Measurements from ENCODE around the gene ATP9A.

Gene ATP9A

DNA sequence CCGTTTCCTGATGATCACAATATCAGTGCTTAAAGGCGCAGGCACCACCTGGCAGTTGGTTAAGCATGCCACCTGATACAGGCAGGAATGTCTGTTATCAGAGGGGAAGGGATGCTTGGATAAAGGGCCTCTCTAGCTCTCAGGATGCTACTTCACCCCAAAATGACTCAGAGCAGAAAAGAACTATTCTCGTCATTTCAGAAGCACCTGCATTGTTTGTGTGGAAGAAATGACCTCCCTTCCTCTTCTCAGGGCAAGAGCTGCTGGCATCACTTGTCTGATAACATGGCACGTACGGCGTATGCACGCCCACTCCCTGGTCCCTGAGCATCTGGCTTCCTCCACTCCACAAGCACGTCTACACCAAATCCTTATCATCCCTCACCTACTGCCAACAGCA, 47.3 kb downstream of the ATP9A start:
- no peaks in the 10 kb centered on the region for H3K36me3 ChIP-seq (ENCODE audit: insufficient read depth)
- H3K4me1 ChIP-seq (ENCODE audit: low read depth, poor library complexity, severe bottlenecking) = no peaks in the 10 kb centered on the region
- H4K20me1 ChIP-seq (ENCODE audit: insufficient read depth) = no peaks in the 10 kb centered on the region
- TF ChIP-seq, protein P1, sequence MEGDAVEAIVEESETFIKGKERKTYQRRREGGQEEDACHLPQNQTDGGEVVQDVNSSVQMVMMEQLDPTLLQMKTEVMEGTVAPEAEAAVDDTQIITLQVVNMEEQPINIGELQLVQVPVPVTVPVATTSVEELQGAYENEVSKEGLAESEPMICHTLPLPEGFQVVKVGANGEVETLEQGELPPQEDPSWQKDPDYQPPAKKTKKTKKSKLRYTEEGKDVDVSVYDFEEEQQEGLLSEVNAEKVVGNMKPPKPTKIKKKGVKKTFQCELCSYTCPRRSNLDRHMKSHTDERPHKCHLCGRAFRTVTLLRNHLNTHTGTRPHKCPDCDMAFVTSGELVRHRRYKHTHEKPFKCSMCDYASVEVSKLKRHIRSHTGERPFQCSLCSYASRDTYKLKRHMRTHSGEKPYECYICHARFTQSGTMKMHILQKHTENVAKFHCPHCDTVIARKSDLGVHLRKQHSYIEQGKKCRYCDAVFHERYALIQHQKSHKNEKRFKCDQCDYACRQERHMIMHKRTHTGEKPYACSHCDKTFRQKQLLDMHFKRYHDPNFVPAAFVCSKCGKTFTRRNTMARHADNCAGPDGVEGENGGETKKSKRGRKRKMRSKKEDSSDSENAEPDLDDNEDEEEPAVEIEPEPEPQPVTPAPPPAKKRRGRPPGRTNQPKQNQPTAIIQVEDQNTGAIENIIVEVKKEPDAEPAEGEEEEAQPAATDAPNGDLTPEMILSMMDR (conservative IDR thresholded peaks at IDR 0.05; ENCODE audit: low read depth, low read length) = no peak
- no peak overlapping the region for H3K9ac ChIP-seq
- no peaks in the 10 kb centered on the region for H3K79me2 ChIP-seq (ENCODE audit: insufficient read depth, low read depth)
- H3K4me3 ChIP-seq (IDR thresholded peaks at IDR 0.05; ENCODE audit: insufficient read depth, low read depth, low read length) = no peak overlapping the region
- H3K27ac ChIP-seq = no peak overlapping the region
- H3K27me3 ChIP-seq (ENCODE audit: insufficient read depth, low read depth) = no peaks in the 10 kb centered on the region
- H3K4me2 ChIP-seq = no peak overlapping the region
- no peak overlapping the region for H2AFZ ChIP-seq (ENCODE audit: low read depth)

DNA sequence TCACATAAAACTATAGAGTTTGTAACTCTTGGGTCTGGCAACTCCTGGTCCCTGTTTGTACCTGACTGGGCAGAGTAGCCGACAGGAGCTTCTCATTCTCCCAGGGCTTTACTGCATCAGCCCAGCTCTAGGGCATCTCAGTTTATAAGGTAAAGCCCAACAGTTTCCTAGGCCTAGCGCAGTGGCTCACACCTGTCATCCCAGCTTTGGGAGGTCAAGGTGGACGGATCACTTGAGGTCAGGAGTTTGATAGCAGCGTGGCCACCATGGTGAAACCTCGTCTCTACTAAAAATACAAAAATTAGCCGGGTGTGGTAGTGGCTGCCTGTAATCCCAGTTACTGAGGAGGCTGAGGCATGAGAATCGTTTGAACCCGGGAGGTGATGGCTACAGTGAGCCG, 47.8 kb downstream of the ATP9A start:
- no peak overlapping the region for H3K4me2 ChIP-seq
- no peak overlapping the region for H3K27ac ChIP-seq
- H3K4me1 ChIP-seq (ENCODE audit: low read depth, poor library complexity, severe bottlenecking) = no peaks in the 10 kb centered on the region
- no peak overlapping the region for H3K4me3 ChIP-seq (IDR thresholded peaks at IDR 0.05; ENCODE audit: insufficient read depth, low read depth, low read length)
- no peak overlapping the region for H3K9ac ChIP-seq
- H4K20me1 ChIP-seq (ENCODE audit: insufficient read depth) = no peaks in the 10 kb centered on the region
- H3K36me3 ChIP-seq (ENCODE audit: insufficient read depth) = no peaks in the 10 kb centered on the region
- TF ChIP-seq, protein P1 (conservative IDR thresholded peaks at IDR 0.05; ENCODE audit: low read depth, low read length) = no peak
- no peaks in the 10 kb centered on the region for H3K79me2 ChIP-seq (ENCODE audit: insufficient read depth, low read depth)
- no peak overlapping the region for H2AFZ ChIP-seq (ENCODE audit: low read depth)
- H3K27me3 ChIP-seq (ENCODE audit: insufficient read depth, low read depth) = no peaks in the 10 kb centered on the region

DNA sequence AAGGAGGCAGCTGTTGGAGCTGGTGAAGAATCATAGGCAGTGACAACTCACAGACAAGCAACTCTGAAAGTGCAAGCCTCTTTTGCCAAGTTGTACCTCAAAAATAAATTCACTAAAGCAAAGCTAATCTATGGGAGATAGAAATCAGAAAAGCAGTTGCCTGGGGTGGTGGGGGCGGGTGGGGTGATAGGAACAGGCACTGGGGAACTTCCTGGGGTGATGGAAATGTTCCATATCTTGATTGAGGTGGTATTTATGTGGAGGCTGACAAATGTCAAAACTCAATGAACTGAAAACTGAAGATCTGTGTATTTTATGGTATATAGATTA, 52.4 kb downstream of the ATP9A start:
- Histone ChIP-seq H3K36me3 (ENCODE audit: insufficient read depth) (no peaks in the 10 kb centered on the region), H3K27ac (no peak overlapping the region), H3K4me1 (ENCODE audit: low read depth, poor library complexity, severe bottlenecking) (no peaks in the 10 kb centered on the region), H4K20me1 (ENCODE audit: insufficient read depth) (no peaks in the 10 kb centered on the region), H3K4me2 (no peak overlapping the region), H3K4me3 (IDR thresholded peaks at IDR 0.05; ENCODE audit: insufficient read depth, low read depth, low read length) (no peak overlapping the region), H3K79me2 (ENCODE audit: insufficient read depth, low read depth) (no peaks in the 10 kb centered on the region), H2AFZ (ENCODE audit: low read depth) (no peak overlapping the region), H3K27me3 (ENCODE audit: insufficient read depth, low read depth) (no peaks in the 10 kb centered on the region), H3K9ac (no peak overlapping the region)
- TF ChIP-seq, protein P1 (conservative IDR thresholded peaks at IDR 0.05; ENCODE audit: low read depth, low read length) = no peak

DNA sequence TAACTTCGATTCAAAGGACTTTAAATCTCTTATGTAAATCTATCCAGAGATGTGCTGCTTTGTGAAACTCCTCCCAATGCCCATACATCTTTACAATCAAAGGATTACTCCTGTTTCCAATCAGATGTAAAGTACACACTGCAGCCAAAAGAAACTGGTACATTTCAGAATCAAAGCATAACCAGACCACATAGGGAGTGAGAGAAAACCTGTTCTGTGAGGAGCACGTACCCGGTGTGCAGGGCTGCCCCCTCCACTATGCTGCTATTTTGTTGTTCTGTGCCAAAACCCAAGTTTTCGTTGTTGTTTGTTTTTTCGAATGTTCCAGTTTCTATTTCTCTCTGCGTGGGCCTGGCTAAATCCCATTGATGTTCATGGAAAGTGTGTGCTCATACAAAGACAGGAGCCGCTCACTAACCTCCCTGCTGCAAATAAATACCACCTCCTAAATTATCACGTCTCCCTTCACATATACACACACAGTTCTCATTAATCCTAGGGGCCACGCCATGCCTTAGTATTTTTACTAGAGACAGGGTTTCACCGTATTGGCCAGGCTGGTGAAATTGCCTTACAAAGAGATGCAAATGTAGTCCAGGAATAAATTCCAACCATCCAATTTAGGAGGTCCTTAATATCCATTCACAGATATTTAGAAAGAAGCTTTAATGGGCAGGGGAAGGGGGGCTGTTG, 52.9 kb downstream of the ATP9A start:
- Histone ChIP-seq H3K27ac (no peak overlapping the region), H3K4me2 (no peak overlapping the region), H4K20me1 (ENCODE audit: insufficient read depth) (no peaks in the 10 kb centered on the region), H3K27me3 (ENCODE audit: insufficient read depth, low read depth) (no peaks in the 10 kb centered on the region), H3K4me3 (IDR thresholded peaks at IDR 0.05; ENCODE audit: insufficient read depth, low read depth, low read length) (no peak overlapping the region), H3K79me2 (ENCODE audit: insufficient read depth, low read depth) (no peaks in the 10 kb centered on the region), H3K4me1 (ENCODE audit: low read depth, poor library complexity, severe bottlenecking) (no peaks in the 10 kb centered on the region), H3K9ac (no peak overlapping the region), H3K36me3 (ENCODE audit: insufficient read depth) (no peaks in the 10 kb centered on the region), H2AFZ (ENCODE audit: low read depth) (no peak overlapping the region)
- TF ChIP-seq, protein P1 (conservative IDR thresholded peaks at IDR 0.05; ENCODE audit: low read depth, low read length) = no peak

All from KMS-11 (cell line).